Type B pancreatic cell (in vitro differentiated cells): Measurements from ENCODE around the gene RPL35. TPM values are rescaled to one million over a fixed set of nuclear protein-coding genes. Genes with fewer than 3 reads are reported as not detected.

ENCODE experiments used
- DNase-seq: peaks from one replicate; pipeline ENCODE4 v3.0.0; 2021; ENCODE audit warnings: mixed read lengths; ENCODE audit not compliant: unreplicated experiment; ENCODE audit errors: extremely low spot score
- H3K27ac Mint-ChIP-seq: 2 replicates; pipeline ENCODE4 v1.8.0; 2021; ENCODE audit warnings: mild to moderate bottlenecking, mixed read lengths
- H3K27me3 Mint-ChIP-seq: 2 replicates; pipeline ENCODE4 v1.8.0; 2021; ENCODE audit warnings: mixed read lengths
- H3K36me3 Mint-ChIP-seq: 2 replicates; pipeline ENCODE4 v1.8.0; 2021; ENCODE audit warnings: mixed read lengths
- H3K4me1 Mint-ChIP-seq: one replicate; pipeline ENCODE4 v1.8.0; 2021; ENCODE audit warnings: mixed read lengths; ENCODE audit not compliant: unreplicated experiment
- H3K4me3 Mint-ChIP-seq: 2 replicates; pipeline ENCODE4 v1.8.0; 2021; ENCODE audit warnings: mild to moderate bottlenecking, mixed read lengths
- H3K9me3 Mint-ChIP-seq: 2 replicates; pipeline ENCODE4 v1.8.0; 2021; ENCODE audit warnings: mixed read lengths
- total RNA-seq: library from RNA; stranded (reverse); gene quantifications from 2 replicates; pipeline ENCODE4 v1.2.1, GENCODE V29; 2021; ENCODE audit warnings: low replicate concordance
- TF ChIP-seq, protein P1 (sequence below): fragments of 200-600 bp; sonication (generic); conservative IDR thresholded peaks from 2 replicates; pipeline ENCODE4 v1.5.0; 2021; ENCODE audit warnings: antibody characterized with exemption, mild to moderate bottlenecking

Gene RPL35
- total RNA-seq, 1 donor from 2014 or later, result 1,381 TPM

GRCh38 chr9:124812441-124812876, 49.3 kb downstream of the RPL35 start:
- no peaks in the 10 kb centered on the region for H3K9me3 Mint-ChIP-seq
- peaks cover 17% of the 10 kb centered on the region for H3K4me1 Mint-ChIP-seq
- H3K27ac Mint-ChIP-seq, result peak overlapping the region; percentile 98
- TF ChIP-seq, protein P1, sequence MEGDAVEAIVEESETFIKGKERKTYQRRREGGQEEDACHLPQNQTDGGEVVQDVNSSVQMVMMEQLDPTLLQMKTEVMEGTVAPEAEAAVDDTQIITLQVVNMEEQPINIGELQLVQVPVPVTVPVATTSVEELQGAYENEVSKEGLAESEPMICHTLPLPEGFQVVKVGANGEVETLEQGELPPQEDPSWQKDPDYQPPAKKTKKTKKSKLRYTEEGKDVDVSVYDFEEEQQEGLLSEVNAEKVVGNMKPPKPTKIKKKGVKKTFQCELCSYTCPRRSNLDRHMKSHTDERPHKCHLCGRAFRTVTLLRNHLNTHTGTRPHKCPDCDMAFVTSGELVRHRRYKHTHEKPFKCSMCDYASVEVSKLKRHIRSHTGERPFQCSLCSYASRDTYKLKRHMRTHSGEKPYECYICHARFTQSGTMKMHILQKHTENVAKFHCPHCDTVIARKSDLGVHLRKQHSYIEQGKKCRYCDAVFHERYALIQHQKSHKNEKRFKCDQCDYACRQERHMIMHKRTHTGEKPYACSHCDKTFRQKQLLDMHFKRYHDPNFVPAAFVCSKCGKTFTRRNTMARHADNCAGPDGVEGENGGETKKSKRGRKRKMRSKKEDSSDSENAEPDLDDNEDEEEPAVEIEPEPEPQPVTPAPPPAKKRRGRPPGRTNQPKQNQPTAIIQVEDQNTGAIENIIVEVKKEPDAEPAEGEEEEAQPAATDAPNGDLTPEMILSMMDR, result no peak
- DNase-seq, result no peak
- no peaks in the 10 kb centered on the region for H3K27me3 Mint-ChIP-seq
- H3K36me3 Mint-ChIP-seq, result no peaks in the 10 kb centered on the region
- H3K4me3 Mint-ChIP-seq, result peak overlapping the region; percentile 68

GRCh38 chr9:124810663-124811355, 50.9 kb downstream of the RPL35 start:
- H3K36me3 Mint-ChIP-seq, result no peaks in the 10 kb centered on the region
- peak overlapping the region; percentile 61 for H3K4me3 Mint-ChIP-seq
- TF ChIP-seq, protein P1, result no peak
- peaks cover 17% of the 10 kb centered on the region for H3K4me1 Mint-ChIP-seq
- no peaks in the 10 kb centered on the region for H3K9me3 Mint-ChIP-seq
- no peaks in the 10 kb centered on the region for H3K27me3 Mint-ChIP-seq
- peak overlapping the region; percentile 98 for H3K27ac Mint-ChIP-seq
- DNase-seq, result no peak

DNA sequence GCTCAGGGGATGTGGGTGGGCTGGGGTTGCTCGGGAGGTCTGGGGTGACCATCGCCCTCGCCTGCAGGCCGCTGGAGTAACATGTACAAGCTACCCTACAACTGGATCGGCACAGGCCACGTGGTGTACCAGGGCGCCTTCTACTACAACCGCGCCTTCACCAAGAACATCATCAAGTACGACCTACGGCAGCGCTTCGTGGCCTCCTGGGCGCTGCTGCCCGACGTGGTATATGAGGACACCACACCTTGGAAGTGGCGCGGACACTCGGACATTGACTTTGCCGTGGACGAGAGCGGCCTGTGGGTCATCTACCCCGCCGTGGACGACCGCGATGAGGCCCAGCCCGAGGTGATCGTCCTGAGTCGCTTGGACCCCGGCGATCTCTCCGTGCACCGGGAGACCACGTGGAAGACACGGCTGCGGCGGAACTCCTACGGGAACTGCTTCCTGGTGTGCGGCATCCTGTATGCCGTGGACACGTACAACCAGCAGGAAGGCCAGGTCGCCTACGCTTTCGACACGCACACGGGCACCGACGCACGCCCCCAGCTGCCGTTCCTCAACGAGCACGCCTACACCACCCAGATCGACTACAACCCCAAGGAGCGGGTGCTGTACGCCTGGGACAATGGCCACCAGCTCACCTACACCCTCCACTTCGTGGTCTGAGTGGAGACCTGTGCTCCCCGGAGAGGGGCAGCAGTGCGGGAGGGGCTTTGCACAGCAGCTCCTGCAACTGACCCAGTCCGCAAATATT, 51.8 kb downstream of the RPL35 start:
- DNase-seq, result no peak
- Mint-ChIP-seq H3K4me3 (no peak overlapping the region), H3K27me3 (peaks cover 2% of the 10 kb centered on the region), H3K4me1 (peaks cover 17% of the 10 kb centered on the region), H3K9me3 (no peaks in the 10 kb centered on the region), H3K36me3 (no peaks in the 10 kb centered on the region), H3K27ac (peak overlapping the region; percentile 98)
- TF ChIP-seq, protein P1, result no peak

DNA sequence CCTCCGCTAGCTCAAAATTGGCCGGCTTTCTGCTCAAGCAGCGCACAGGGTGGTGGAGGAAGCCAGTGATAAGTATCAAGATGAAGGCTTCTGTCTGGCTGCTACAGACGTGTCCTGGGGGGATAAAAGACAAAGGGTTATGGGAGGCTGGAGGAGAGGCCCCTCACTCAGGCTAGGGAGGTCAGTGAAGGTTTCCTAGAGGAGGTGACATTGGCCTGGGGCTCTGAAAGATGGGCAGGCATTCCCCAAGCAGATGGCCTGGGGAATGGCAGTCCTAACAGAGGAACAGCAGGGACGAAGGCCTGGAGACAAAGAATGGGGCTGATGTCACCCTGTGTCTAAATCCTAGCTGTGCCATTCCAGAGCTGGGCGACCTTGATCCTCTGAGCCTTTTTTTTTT, 52.5 kb downstream of the RPL35 start:
- DNase-seq, result no peak
- Mint-ChIP-seq H3K27ac (peak overlapping the region; percentile 62), H3K27me3 (peaks cover 2% of the 10 kb centered on the region), H3K9me3 (no peaks in the 10 kb centered on the region), H3K4me3 (no peak overlapping the region), H3K4me1 (peaks cover 17% of the 10 kb centered on the region), H3K36me3 (no peaks in the 10 kb centered on the region)
- TF ChIP-seq, protein P1, result no peak

- Mint-ChIP-seq H3K27me3 (peaks cover 2% of the 10 kb centered on the region), H3K9me3 (no peaks in the 10 kb centered on the region), H3K36me3 (no peaks in the 10 kb centered on the region), H3K27ac (peak overlapping the region; percentile 79), H3K4me1 (peaks cover 17% of the 10 kb centered on the region), H3K4me3 (peak overlapping the region; percentile 44)
- no peak for DNase-seq
- TF ChIP-seq, protein P1, result no peak
Measured at GRCh38 chr9:124808246-124808956, 53.4 kb downstream of the RPL35 start.

Other genes starting within 250 kb of the RPL35 start
- 6.5 and 10.0 TPM in 2 replicates for gene NR6A1, start 90.6 kb downstream of the RPL35 start, total RNA-seq
- 6.3 and 10.8 TPM in 2 replicates for gene OLFML2A, start 84.8 kb downstream of the RPL35 start, total RNA-seq
- gene WDR38, start 8.5 kb downstream of the RPL35 start, total RNA-seq, result 0.75 TPM in 1 of 2 replicates, not detected in the other
- gene ARPC5L, start 173 bp upstream of the RPL35 start, total RNA-seq, result 37.9 and 38.9 TPM in 2 replicates
- 18.4 and 22.6 TPM in 2 replicates for gene GOLGA1, start 79.1 kb upstream of the RPL35 start, total RNA-seq